Effector CD8-positive, alpha-beta T cell (primary cell): Measurements from ENCODE around the gene THAP12.
A peak's percentile ranks its signal among the peaks of the same experiment; 100 is the strongest.
"Not testable (repeated sequence)": the region's sequence is repeated elsewhere in the genome, so short reads cannot be mapped to it uniquely, and the experiment has no call there.

Experiments
- DNase-seq: peaks from one replicate; lab custom pipeline; 2025; lab: John Stamatoyannopoulos, UW

The THAP12 gene

DNA sequence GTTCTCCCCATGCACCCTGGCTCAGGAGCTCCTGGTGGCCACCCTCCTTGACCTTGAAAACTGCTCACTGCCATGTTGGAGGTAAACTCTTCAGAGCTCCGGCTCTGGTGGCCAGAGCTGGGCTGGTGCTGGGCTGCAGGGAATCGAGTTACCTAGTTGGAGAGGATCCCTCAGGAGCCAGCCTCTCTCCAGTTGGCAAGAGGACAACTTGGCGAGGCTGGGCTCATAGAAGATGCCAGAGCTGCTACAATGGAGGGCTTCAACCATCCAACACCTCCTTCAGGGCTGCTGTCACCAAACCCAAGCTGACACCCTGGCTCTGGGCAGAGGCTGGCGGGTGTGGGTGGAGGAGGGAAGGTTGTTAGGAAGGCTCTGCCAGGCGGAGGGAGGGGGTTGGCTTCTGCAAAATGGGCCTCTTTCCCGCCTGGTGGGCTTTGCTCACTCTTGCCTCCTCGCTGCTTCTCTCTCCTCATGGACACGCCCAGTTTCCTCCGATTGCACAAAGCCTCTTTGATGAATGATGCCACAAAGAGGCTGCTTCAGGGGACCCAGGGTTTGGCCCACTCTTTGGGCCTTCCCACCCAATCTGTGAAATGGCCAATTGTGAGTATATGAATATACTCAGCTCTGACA is 53.1 kb downstream of the THAP12 start:
- DNase-seq = no peak

DNA sequence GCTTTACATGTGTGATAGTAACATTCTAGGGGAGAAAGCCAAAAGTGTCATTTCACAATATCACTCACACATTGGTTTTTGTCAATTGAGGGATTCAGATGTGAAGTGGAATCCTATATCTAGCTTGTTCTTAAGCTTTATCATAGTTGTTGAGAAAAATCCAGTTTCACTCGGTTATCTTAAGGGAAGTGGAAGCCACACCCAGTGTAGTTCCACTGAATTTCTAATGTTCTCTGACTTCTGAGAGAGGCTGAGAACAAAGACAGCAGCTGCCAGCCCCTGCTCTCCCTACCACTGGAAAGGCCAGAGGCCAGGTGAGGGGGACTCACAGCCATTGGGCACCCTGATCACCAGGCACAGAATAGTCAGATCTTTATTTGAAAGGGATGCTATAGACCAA is 53.7 kb downstream of the THAP12 start:
- no peak for DNase-seq

DNA sequence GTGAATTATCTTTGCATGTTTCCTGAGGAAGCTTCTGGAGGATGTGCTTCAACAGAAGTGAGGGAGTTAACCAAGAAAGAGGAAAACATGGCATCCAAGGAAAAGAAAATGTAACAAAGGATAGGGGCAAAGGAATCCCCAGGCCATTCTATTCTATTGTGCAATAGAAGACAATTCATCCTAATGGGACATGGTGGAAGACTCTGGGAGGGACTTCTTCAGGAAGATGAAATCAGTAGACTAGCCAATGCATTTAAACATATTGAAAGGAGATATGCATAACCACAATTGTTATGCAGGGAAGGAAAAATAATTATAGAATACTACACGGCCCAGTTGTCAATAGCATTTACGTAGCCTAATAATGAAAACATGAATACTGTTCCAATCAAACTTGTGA is 55.7 kb downstream of the THAP12 start:
- DNase-seq = no peak

DNA sequence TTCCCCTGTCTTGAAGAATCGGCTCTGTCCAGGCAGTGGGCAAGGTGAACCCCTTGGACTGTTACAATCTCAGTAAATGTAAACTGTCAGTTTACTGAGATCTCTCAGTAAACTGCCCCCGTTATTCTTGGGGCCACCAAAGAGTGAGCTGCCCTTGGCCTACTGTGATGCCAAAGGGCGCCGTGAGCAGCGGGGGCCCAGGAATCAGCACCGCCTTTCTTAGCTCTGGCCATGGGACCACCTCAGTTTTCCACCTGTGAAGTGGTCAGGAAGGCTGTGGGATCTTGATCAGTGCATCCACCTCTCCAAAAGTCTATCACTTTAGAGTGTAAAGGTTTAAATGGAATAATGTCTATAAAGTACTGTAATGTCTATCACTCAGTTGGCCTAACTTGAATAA is 57.1 kb downstream of the THAP12 start:
- DNase-seq = no peak

DNA sequence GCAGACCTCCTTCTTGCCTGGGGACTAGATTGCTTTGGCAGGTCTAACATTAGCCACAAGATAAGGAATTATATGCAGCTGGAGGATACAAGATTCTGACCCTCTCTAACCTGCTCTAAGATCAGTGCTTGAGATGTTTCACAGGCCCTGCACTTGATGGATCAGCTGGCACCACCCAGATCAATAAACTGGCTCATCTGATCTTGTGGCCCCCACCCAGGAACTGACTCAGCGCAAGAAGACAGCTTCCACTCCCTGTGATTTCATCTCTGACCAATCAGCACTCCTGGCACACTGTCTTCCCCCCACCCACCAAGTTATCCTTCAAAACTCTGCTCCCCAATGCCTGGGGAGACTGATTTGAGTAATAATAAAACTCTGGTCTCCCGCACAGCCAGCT is 57.6 kb downstream of the THAP12 start:
- not testable (repeated sequence) for DNase-seq

DNA sequence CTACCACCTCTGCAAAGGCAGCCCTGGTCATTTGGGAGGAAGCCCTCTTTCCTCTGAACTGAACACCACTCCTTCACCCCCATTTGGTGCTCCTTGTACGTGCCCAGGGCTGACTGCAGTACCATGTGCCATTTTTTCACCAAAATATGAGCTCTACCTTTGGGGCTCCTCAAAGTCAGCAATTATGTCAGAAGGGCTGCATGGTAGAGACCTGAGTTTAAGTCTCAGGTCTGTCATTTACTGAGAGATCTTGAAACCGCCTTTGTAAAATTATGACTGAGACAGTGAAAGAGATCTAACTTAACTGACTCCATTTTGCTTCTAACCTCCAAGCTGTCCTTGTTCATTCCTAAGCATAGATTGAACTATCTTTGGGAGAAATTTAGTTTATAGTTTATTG is 58.0 kb downstream of the THAP12 start:
- no peak for DNase-seq

DNA sequence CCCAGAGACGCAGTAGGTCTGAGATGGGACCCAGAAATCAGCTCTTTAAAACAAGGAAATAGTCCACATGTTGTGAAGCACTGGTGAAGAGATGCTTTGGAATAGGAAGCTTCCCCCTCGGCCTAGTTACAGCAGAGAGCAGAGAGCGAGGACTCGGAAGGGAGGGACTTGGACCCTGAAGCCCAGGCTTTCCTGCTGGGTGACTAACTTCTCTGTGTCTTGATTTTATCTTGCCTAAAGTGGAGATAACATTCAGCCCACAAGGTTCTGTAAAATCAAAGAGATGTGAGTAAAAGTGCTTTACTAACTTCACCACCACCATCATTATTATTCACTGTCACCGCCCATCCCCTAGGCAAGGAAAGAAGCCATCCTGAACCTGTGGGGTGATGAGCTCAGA is 58.4 kb downstream of the THAP12 start:
- no peak for DNase-seq

DNA sequence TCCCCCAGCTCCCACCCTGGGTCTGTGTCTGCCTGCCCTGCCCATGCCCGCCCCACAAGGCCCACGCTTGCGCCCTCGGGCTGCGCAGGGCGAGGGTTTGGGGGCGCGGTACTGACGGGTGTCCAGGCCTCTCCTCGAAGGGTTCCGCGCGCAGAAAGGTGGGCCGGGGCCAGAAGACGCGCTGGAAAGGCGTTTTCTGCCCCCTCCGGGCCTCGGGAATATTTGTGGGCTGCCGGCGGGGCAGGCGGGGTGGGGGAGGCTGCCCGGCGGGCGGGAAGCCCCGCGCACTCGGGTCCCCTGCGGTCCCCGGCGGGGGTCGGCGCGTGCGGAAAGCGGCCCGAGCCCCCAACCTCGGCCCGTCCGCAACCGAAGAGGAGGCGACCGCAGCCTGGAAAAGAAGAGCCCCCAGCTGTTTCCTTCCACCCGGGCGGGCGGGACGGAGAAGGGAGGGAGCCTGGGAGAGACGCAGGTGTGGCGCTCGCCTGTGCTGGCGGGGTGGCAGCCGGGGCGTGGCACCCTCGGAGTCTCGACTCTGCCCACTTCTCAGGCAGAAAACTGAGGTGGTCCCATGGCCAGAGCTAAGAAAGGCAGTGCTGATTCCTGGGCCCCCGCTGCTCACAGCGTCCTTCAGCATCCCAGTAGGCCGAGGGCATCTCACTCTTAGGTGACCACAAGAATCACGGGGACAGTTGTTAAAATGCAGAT is 59.0 kb downstream of the THAP12 start:
- no peak for DNase-seq

DNA sequence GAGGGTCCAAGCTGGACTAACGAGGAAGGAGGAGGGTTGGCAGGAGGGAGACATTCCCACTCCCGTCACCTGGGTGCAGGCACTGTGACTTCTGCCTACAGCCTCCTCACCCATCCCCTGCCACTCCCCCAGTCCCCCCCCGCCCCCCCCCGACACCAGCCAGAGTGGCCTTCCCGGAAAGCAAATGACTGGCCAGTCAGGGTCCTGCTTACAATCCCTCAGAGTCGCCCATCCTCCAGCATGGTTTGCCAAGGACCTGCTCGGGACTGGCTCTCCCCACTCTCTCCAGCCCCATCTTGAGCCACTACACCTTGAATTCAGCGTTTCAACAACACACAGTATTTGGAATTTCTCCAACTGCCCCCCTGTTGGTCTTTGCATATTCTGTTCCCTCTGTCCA is 59.6 kb downstream of the THAP12 start:
- DNase-seq = no peak

DNA sequence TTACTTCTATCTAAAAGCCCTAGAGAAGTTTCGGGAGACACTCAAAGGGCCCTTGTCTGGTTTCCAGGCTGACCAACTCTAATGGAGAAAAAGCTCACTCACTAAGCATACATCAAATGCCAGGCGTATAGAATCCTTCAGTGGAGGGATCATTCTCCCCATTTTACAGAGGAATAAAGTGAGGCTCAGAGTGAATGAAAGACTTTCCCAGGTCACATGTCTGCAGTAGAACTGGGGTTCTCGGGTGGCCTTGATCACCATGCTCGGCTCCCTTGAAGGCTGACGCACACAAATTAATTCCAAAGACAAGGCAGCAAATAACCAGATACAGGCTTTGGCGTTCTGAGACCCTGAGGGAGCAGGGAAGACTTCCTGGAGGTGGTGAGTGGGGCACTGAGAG is 60.0 kb downstream of the THAP12 start:
- DNase-seq = no peak

DNA sequence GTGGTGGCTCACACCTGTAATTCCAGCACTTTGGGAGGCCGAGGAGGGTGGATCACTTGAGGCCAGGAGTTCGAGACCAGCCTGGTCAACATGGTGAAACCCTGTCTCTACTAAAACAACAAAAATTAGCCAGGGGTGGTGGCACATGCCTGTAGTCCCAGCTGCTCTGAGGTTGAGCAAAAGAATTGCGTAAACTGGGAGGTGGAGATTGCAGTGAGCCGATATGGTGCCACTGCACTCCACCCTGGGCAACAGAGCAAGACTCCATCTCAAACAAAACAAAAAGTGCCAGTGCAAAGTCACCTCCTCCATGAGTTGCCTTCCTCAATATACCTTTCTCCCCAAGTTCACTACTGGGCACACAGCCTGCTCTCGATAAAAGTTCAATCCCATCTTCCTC is 61.1 kb downstream of the THAP12 start:
- DNase-seq = not testable (repeated sequence)

DNA sequence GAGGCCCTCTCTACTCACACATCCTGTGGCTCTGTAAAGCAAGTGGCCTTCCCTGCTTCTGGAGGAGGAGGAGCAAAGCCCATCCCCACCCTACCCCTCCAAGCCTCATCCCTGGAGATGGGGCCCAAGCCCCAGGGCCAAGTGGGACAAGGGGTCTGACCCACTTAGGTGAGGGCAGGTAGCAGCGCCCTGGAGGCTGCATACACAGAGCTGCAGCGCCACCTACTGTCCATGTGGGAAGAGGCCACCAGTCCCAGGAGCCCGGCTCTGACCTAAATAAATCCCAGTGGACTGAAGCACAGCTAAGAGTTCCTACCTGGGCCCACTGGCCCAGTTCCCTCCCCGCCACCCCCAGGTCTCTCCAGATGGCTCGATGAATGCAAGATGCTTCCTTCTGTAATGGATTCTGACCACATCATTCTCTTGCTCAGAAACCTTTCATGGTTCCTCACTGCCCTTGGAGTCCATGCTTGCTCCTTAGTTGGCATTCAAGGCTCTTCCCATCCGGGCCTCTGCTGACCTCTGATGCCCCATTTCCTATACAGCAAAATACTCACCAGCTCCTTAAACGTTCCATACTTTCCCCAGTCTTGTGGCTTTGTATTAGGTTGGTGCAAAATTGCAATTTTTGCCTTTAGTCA is 62.1 kb downstream of the THAP12 start:
- DNase-seq = peak; percentile 81

DNA sequence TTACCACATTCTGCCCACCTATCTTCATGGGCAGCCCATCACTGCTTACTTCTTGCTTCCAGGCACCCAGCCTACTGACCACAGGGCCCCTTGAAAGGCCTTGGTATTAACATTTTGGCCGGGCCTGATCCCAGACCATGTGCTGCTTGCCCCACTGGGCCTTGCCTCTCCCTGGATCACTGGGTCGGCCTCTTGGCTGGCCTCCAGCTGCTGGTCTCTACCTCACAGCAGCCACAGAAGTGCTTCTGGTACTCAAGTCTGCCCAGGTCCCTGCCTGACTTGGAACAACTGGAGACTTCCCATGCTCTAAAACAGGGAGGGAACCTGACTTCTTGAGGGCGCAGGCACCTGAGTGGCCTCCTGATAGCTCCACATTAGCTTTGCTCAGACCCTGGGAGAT is 63.6 kb downstream of the THAP12 start:
- no peak for DNase-seq

DNA sequence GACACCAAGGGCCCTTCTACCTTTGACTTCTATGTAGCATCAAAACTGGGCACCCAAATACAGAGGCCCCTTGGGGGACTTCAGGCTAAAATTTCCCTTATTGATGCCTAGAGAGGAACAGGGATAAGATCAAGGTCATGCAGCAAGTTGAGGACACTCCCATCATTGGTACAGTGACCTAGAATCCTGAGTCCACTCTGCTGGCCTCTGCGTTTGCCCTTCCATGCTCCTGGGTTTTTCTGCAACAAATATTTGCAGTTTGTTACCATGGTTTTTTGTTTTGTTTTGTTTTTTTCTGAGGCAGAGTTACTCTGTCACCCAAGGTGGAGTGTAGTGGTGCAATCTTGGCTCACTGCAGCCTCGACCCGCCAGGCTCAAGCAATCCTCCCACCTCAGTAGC is 64.2 kb downstream of the THAP12 start:
- no peak for DNase-seq

DNA sequence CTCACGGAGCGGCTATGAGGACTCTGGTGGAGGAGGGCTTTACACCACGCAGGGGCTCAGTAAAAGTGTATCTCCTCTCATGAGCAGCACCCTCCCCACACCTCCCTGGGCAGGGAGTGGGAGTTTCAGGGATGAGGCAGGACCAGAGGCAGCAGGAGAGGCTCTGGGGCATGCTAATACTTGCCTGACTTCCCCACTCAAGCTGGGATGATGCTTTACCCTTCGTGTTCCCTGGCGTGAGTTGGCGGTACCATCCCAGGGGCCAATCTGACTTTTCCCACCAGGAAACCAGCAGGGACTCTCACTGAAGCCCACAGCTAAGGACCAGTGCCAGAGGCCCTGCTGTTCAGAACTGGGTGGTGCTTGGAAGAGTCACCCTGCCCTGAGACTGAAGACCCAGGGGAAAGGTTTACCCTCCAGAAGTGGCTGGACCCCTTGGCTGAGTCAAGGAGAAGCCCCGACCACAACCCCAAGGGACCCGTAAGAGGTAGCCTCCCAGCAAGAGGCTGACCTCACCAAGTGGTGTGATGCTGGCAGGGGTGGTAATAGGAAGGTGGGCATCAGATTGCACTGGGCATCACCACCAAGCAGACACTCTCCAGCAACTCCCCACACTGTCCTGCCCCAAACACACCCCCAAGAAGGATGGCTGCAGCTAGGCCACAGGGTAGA is 65.6 kb downstream of the THAP12 start:
- DNase-seq = no peak

DNA sequence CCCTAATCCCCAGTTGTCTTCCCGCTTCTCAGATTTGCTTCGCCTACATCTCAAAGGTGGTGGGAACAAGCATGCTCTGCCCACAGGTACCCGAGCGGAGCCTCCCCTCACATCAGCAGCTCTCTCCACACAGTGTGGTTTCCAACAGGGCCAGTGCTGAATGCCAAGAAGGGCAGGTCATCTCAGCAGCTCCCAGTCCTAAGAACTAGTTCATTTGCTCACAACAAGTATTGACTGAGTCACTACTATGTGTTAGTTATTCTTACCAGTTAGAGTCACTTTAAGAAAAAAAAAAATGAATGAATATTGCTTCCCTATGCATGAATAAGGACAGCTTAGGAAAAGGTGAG is 66.2 kb downstream of the THAP12 start:
- no peak for DNase-seq

DNA sequence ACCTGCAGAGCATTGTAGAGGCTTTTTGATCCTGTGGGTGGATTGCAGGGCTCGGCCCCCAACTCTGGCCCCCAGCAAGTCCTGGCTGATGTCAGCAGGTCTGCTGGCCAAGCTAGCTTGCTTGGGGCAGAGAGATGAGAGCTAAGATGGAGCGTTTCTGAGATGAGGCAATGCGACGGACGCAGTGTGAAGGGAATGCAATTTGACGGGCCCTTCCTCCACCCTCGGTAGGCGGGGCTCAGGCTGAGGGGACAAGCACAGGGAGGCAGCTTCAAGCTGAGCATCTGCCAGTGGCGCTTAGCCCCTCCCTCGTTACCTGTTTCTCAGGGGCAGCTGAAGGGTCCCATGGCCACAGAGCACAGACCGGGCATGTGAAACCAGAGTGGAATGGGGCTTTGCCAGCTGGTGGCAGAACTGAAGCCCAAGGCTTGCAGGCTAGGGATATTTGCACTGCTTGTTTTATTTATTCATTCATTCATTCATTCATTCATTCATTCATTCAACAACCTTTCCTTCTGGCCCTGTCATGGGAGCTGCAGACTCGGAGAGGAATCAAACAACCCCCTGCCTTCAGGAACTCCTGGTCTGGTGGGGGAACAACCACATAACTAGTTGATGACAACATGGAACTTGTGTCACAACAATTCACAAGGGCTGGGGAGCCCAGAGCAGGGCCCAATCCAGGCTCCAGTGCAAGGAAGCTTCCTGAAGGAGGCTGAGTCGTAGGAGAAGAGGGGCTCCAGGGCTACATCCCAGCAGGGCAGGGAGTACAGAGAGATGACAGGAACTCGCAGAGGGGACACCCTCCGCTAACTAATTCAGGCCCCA is 66.8 kb downstream of the THAP12 start:
- no peak for DNase-seq

DNA sequence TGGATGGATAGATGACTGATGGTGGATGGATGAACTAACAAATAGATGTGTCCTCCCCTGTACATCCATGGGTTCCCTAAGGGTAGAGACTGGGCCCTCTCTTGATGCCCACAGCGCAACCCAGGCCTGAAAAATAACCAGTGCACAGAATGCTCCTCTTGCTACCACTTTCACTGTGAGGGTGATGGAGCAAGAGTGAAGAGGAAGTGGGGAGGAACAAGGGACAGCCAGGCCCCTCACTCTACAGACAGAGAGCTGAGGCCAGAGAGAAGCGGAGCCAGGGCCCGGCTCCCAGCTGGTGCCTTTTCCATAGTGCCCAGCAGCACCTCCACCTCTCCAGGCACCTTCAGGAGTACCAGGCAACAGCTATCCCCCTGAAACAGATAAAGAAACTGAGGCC is 67.7 kb downstream of the THAP12 start:
- no peak for DNase-seq

DNA sequence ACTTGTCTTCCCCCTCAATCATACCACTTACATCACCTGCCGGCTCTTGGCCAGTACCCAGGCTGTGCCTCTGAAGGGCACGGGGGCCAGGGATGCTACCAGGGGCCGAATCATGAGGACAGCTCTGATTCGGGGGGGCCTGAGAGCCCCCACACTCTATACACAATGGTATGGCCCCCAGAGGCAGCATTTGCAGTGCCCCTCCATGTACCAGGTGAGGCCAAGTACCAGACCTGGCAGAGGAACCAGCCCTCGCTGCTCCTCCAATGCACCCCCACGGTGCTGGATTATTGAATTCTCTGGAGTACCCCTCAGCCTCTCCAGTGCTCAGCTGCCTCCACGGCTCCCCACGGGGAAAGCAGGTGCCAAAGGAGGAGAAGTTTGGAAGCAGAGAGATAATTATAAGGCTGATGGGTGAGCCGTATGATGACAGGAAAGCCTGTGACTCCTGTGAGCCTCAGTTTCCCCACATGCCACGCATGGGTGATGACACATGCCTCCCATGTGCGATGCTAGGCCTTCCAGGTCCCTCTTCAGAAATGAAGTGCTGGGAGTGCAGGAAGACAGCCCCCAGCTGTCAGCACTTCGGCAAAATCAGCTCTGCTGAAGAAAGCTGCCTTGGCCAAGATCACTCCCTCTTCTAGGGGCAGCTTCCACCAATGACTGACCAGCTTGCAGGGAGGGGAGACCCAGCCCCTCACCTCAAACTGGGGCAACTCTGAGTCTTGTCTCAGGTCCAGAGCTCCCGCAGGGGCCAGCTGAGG is 69.9 kb downstream of the THAP12 start:
- DNase-seq = no peak

DNA sequence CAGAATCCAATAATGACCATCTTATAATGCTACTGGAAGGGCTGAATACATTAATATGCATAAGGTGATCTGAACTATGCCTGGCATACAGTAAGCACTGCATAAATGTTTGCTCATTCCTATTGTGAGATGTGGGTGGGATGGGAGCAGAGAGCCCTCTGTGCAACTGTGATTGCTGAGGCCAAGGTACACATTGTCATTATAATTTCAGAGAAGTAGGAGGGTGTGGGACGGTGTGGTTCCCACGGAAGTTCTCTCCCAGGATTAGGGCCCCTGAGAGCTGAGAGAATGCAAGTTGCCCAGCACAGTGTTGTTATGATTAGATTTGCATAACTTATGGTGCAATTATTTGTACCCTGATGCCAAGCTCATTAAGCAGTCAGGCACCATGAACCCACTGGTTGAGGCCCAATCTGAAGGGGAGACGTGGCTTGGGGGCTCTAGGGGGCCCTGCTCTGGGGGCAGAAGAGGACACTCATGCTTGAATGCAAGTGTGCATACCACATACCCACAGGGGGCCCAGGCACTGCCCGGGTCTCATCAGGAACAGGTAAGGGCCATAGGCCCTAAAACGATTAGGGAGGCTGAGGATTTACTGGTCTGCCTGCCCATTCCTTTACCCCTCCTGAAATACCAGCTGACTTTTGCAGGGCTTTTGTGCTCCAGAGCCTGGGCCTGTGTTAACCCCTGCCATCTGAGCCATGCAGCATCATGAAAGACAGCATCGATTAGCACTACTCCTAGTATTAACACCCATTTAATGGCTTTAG is 72.8 kb downstream of the THAP12 start:
- no peak for DNase-seq

DNA sequence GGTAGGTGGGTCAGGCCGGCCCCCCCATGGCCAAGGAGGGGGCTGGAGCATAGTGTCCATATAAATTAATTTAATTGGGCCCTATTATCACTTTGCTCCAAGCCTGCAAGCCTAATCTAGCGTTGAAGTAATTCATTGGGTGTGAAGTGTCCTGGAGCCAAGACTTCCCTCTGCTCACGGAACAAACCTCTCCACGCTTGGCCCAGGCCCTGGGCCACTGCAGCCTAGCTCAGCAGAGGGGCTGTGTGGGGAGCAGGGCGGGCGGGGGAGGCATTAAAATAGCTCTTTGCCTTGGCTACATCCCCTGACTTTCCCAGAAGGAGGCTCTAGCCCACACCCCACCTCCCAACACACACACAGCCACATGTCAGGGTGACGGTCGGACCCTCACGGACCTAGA is 73.5 kb downstream of the THAP12 start:
- DNase-seq = no peak
